GM12892 (cell line): ENCODE data around the gene FOXN4.

ENCODE experiments used
- POLR2A ChIP-seq: IDR thresholded peaks from 2 replicates; pipeline ENCODE4 v1.6.1; 2011; ENCODE audit warnings: low read depth, low read length, control low read depth
- POLR2AphosphoS5 ChIP-seq: IDR thresholded peaks from 2 replicates; pipeline ENCODE4 v1.6.1; 2011; ENCODE audit warnings: low read depth, low read length, control low read depth
- TAF1 ChIP-seq: IDR thresholded peaks from 2 replicates; pipeline ENCODE4 v1.6.1; 2011; ENCODE audit warnings: low read depth, mild to moderate bottlenecking, control low read depth, low read length, borderline replicate concordance

DNA sequence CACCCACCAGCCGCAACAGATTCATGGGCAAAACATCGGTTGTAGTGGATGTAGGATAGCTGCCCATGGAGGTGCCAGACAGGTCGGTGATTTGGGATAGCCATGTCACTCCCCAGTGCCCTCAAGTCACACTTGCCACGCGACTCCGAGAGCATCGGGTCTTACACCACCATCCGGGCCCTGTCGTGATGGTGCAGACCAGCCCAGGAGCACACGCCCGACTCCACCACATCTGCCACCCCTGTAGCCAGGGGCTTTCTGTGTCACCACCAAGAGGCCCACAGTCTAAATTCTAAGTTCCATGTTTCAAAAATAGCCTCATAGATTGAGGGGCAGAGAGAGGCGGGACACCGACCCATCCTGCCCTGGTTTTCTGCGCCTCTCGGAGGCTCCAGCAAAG is 18.0 kb downstream of the FOXN4 start:
- TF ChIP-seq POLR2A = no peak
- no peak for TF ChIP-seq TAF1
- no peak for TF ChIP-seq POLR2AphosphoS5
